MM.1S (cell line): Measurements from ENCODE around the gene VPS26B.

Experiments used
- DNase-seq: peaks from one replicate; pipeline ENCODE4 v3.0.0-alpha.2; 2015
- H2AFZ ChIP-seq: fragments of 300-600 bp; sonication (generic); 2 replicates; pipeline ENCODE4 v1.6.0; 2016; ENCODE audit warnings: antibody characterized with exemption, low read length
- H3F3A ChIP-seq: fragments of 300-600 bp; sonication (generic); 2 replicates; pipeline ENCODE4 v1.6.1; 2016; ENCODE audit warnings: mild to moderate bottlenecking, antibody characterized with exemption, low read length, moderate library complexity, mixed read lengths; ENCODE audit not compliant: insufficient read depth
- H3K27ac ChIP-seq: fragments of 300-600 bp; sonication (generic); 2 replicates; pipeline ENCODE4 v1.5.1; 2016; ENCODE audit warnings: mild to moderate bottlenecking, low read length
- H3K27me3 ChIP-seq: fragments of 300-600 bp; sonication (generic); replicated peaks from 2 replicates; pipeline ENCODE4 v1.6.0; 2016; ENCODE audit warnings: low read length; ENCODE audit not compliant: insufficient read depth
- H3K36me3 ChIP-seq: fragments of 300-600 bp; sonication (generic); replicated peaks from 2 replicates; pipeline ENCODE4 v1.6.1; 2016; ENCODE audit warnings: mild to moderate bottlenecking, low read length, mixed read lengths; ENCODE audit not compliant: insufficient read depth
- H3K4me1 ChIP-seq: fragments of 300-600 bp; sonication (generic); 2 replicates; pipeline ENCODE4 v1.6.1; 2016; ENCODE audit warnings: low read length, mixed read lengths
- H3K4me2 ChIP-seq: fragments of 300-600 bp; sonication (generic); 2 replicates; pipeline ENCODE4 v1.6.0; 2016; ENCODE audit warnings: low read depth, low read length
- H3K4me3 ChIP-seq: fragments of 300-600 bp; sonication (generic); 2 replicates; pipeline ENCODE4 v1.5.1; 2016; ENCODE audit warnings: low read length, mixed read lengths
- H3K79me2 ChIP-seq: fragments of 300-600 bp; sonication (generic); 2 replicates; pipeline ENCODE4 v1.6.1; 2016; ENCODE audit warnings: mixed run types, low read length, mixed read lengths
- H3K9ac ChIP-seq: fragments of 300-600 bp; sonication (generic); 2 replicates; pipeline ENCODE4 v1.6.1; 2016; ENCODE audit warnings: low read length, mixed read lengths
- H3K9me2 ChIP-seq: fragments of 300-600 bp; sonication (generic); replicated peaks from 2 replicates; pipeline ENCODE4 v1.6.1; 2016; ENCODE audit warnings: mild to moderate bottlenecking, low read length, mixed read lengths; ENCODE audit not compliant: insufficient read depth
- H3K9me3 ChIP-seq: fragments of 300-600 bp; sonication (generic); replicated peaks from 2 replicates; pipeline ENCODE4 v1.6.1; 2016; ENCODE audit warnings: mild to moderate bottlenecking, low read length, mixed read lengths; ENCODE audit not compliant: insufficient read depth
- H4K20me1 ChIP-seq: fragments of 300-600 bp; sonication (generic); 2 replicates; pipeline ENCODE4 v1.6.1; 2016; ENCODE audit warnings: mild to moderate bottlenecking, low read length, moderate library complexity, mixed read lengths; ENCODE audit not compliant: insufficient read depth
- EZH2 ChIP-seq: fragments of 300-600 bp; sonication (generic); optimal IDR thresholded peaks from 2 replicates; pipeline ENCODE3; 2017; ENCODE audit warnings: low read depth, mild to moderate bottlenecking, antibody characterized with exemption, low read length, mixed read lengths
- EZH2phosphoT487 ChIP-seq: fragments of 300-600 bp; sonication (generic); IDR thresholded peaks from 2 replicates; pipeline ENCODE4 v1.6.1; 2018; ENCODE audit warnings: antibody characterized with exemption, low read length
- TF ChIP-seq, protein P1 (sequence below): fragments of 300-600 bp; sonication (generic); IDR thresholded peaks from 2 replicates; pipeline ENCODE4 v1.5.1; 2016; ENCODE audit warnings: antibody characterized with exemption, low read length, mixed read lengths

The VPS26B gene

DNA sequence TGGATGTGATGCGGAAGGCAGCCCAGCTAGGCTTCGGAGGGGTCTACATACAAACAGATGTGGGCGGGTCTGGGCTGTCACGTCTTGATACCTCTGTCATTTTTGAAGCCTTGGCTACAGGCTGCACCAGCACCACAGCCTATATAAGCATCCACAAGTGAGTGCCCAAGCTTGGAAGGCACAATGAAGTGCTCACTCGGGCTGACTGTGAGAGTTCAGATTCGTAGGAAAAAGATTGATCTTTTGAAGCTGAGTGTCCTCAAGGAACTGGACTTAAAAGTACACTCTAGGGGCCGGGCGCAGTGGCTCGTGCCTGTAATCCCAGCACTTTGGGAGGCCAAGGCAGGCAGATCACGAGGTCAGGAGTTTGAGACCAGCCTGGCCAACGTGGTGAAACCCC, 32.6 kb downstream of the VPS26B start:
- no peaks in the 10 kb centered on the region for H3K36me3 ChIP-seq
- H3K4me1 ChIP-seq: peaks cover 26% of the 10 kb centered on the region
- no peaks in the 10 kb centered on the region for H4K20me1 ChIP-seq
- H3K79me2 ChIP-seq: peaks cover 35% of the 10 kb centered on the region
- no peaks in the 10 kb centered on the region for H3K27me3 ChIP-seq
- H3K9ac ChIP-seq: no peak overlapping the region
- no peaks in the 10 kb centered on the region for H3F3A ChIP-seq
- TF ChIP-seq EZH2phosphoT487: no peak
- TF ChIP-seq, protein P1, sequence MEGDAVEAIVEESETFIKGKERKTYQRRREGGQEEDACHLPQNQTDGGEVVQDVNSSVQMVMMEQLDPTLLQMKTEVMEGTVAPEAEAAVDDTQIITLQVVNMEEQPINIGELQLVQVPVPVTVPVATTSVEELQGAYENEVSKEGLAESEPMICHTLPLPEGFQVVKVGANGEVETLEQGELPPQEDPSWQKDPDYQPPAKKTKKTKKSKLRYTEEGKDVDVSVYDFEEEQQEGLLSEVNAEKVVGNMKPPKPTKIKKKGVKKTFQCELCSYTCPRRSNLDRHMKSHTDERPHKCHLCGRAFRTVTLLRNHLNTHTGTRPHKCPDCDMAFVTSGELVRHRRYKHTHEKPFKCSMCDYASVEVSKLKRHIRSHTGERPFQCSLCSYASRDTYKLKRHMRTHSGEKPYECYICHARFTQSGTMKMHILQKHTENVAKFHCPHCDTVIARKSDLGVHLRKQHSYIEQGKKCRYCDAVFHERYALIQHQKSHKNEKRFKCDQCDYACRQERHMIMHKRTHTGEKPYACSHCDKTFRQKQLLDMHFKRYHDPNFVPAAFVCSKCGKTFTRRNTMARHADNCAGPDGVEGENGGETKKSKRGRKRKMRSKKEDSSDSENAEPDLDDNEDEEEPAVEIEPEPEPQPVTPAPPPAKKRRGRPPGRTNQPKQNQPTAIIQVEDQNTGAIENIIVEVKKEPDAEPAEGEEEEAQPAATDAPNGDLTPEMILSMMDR: no peak
- no peak for TF ChIP-seq EZH2
- DNase-seq: no peak
- no peak overlapping the region for H3K4me3 ChIP-seq
- no peaks in the 10 kb centered on the region for H3K9me3 ChIP-seq
- no peak overlapping the region for H3K4me2 ChIP-seq
- no peak overlapping the region for H2AFZ ChIP-seq
- H3K9me2 ChIP-seq: no peaks in the 10 kb centered on the region
- H3K27ac ChIP-seq: no peak overlapping the region

DNA sequence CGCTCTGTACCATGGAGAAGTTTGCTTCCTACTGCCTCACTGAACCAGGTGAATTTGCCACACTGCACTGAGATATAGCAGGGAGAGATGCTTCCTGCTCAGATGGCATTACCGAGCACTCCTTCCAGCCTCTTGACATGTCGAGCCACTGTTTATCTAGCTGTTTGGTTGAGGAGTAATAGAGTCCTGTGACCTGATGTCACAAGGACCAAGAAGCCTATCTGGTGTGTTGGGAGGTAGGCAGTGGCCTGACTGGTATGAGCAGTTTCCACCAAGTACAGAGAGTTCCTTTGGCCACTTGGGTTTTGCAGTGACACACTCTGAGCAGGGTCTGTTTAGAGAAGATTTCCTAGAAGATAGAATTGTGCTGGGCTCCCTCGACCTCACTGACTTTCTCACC, 34.1 kb downstream of the VPS26B start:
- peaks cover 26% of the 10 kb centered on the region for H3K4me1 ChIP-seq
- DNase-seq: no peak

DNA sequence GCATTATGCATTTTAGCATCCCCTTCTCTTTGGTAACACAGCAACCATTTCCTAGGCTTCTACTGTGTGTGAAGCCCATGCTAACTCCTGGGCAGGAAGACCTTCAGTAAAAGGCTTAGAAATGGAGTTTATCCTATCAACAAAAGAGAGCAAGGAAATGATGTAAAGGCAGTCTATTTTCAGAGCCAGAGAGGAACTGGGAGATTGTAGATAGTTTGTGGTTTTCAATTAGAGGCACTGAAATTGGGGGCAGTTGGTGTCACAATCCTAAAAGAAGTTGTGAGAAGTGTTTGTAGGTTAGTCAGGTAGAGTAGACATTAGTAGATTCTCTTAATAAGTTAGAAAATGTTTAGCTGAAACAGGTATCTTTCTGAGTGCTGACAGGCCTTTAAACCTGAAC, 36.0 kb downstream of the VPS26B start:
- no peaks in the 10 kb centered on the region for H3F3A ChIP-seq
- peaks cover 22% of the 10 kb centered on the region for H3K4me1 ChIP-seq
- H4K20me1 ChIP-seq: no peaks in the 10 kb centered on the region
- peak overlapping the region; percentile 49; the same call in 1 of the 2 replicates for H3K27ac ChIP-seq
- peak overlapping the region; percentile 7; the same call in 1 of the 2 replicates for H3K9ac ChIP-seq
- no peaks in the 10 kb centered on the region for H3K36me3 ChIP-seq
- TF ChIP-seq EZH2: no peak
- TF ChIP-seq EZH2phosphoT487: no peak
- TF ChIP-seq, protein P1: no peak
- H3K79me2 ChIP-seq: peaks cover 10% of the 10 kb centered on the region
- peak overlapping the region; percentile 38; the same call in 1 of the 2 replicates for H3K4me2 ChIP-seq
- no peak for DNase-seq
- no peaks in the 10 kb centered on the region for H3K9me2 ChIP-seq
- no peaks in the 10 kb centered on the region for H3K27me3 ChIP-seq
- no peak overlapping the region for H2AFZ ChIP-seq
- H3K4me3 ChIP-seq: no peak overlapping the region
- H3K9me3 ChIP-seq: no peaks in the 10 kb centered on the region

More for the DNA sequence above, 34.1 kb downstream of the VPS26B start:
- Histone ChIP-seq H3K9ac (no peak overlapping the region), H3K4me2 (no peak overlapping the region), H3K79me2 (peaks cover 30% of the 10 kb centered on the region), H3F3A (no peaks in the 10 kb centered on the region), H3K9me3 (no peaks in the 10 kb centered on the region), H3K4me3 (no peak overlapping the region), H3K27me3 (no peaks in the 10 kb centered on the region), H4K20me1 (no peaks in the 10 kb centered on the region), H3K27ac (no peak overlapping the region), H2AFZ (no peak overlapping the region), H3K36me3 (no peaks in the 10 kb centered on the region), H3K9me2 (no peaks in the 10 kb centered on the region)
- no peak for TF ChIP-seq EZH2phosphoT487
- no peak for TF ChIP-seq EZH2
- TF ChIP-seq, protein P1: no peak
